Measurements from ENCODE around the gene CASP3. TPM values are rescaled to one million over a fixed set of nuclear protein-coding genes. Genes with fewer than 3 reads are reported as not detected.
A peak's percentile ranks its signal among the peaks of the same experiment; 100 is the strongest.

CASP3 gene
- total RNA-seq (2014; rRNA removed): 11.1 and 13.2 TPM in 2 replicates
- percentile 73 among the genes with signal in this experiment for Bru-seq, nascent RNA
- BruChase-seq, experiment 1, labeled RNA remaining after a 6-hour chase: percentile 77 among the genes with signal in this experiment
- percentile 77 among the genes with signal in this experiment for BruChase-seq, experiment 2, labeled RNA remaining after a 2-hour chase
- long read RNA-seq, transcript CASP3-206 (7 exons, 2,540 nt): major isoform, 20 of 39 reads
- long read RNA-seq, partial matches to known transcripts: 4 of 39 reads
- long read RNA-seq, other reads (novel, unspliced or antisense): 10 of 39 reads

DNA sequence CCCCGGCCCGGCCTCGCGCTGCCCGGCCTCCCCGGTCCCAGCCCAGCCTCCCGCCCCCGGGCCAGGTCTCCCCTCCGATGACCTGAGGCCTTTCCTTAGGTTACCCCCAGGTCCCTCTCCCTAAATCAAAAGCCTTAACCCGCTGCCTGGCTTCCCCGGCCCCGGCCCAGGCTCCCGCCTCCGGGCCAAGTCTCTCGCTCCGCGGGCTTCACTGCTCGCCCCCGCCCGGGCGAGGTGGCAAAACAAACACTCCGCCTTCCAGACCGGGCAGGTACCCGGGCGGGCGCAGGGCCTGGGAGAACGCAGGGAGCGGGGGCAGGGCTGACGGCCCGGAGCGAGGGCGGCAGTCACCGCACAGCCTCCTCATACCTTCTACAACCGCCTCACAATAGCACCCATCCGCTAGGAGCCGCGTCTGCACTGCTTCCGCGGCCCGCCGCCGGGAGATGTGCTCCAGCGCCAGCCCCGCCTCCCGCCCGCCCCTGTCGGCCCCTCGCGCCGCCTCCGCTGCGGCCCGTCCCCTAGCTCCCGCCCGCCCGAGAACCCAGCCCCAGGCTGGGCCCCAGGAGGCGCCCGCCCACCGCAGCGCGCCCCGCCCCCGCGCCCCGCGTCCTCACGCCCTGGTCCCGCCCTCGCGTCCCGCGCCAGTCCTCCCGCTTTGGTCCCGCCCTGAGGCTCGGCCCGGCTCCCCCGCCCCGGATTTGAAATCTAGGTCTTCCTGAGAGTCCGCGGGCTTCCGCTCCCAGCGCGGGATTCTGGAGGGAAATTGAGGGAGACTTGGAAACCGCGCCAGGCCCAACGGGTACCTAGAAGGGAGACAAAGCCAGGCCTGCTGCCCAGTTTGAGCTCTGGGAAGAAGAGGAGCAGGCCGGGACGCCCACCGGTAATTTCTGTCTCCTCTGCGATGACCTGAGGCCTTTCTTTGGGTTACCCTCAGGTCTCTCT is at the start of gene CASP3, which contains the start of gene PRIMPOL:
Gene CASP3, minus strand, starts transcription at position 422 of the 945 bp plus-strand sequence. CDS start 10,994 bp downstream, outside the sequence.
Gene PRIMPOL, plus strand, starts transcription at position 713 of the 945 bp plus-strand sequence. CDS start 7,403 bp downstream, outside the sequence.
- H3K4me1 ChIP-seq (ENCODE audit: insufficient read depth, low read length): peaks cover 21% of the 10 kb centered on the region
- ChIA-PET POLR2A (ENCODE audit: unreplicated experiment) (interaction anchor here (0.6 kb wide), 4 partner anchors 14 to 420 kb away, joined by 3 to 6 read pairs (median 4); no protein-coding TSS in a partner anchor), CTCF (interaction anchor here (1.0 kb wide), 1 partner anchor 96 kb away, joined by 3 read pairs; no protein-coding TSS in a partner anchor)
- H3K9ac ChIP-seq (ENCODE audit: low read length): peak within 1 kb of the TSS; percentile 88
- TF ChIP-seq, protein P1, sequence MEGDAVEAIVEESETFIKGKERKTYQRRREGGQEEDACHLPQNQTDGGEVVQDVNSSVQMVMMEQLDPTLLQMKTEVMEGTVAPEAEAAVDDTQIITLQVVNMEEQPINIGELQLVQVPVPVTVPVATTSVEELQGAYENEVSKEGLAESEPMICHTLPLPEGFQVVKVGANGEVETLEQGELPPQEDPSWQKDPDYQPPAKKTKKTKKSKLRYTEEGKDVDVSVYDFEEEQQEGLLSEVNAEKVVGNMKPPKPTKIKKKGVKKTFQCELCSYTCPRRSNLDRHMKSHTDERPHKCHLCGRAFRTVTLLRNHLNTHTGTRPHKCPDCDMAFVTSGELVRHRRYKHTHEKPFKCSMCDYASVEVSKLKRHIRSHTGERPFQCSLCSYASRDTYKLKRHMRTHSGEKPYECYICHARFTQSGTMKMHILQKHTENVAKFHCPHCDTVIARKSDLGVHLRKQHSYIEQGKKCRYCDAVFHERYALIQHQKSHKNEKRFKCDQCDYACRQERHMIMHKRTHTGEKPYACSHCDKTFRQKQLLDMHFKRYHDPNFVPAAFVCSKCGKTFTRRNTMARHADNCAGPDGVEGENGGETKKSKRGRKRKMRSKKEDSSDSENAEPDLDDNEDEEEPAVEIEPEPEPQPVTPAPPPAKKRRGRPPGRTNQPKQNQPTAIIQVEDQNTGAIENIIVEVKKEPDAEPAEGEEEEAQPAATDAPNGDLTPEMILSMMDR (conservative IDR thresholded peaks at IDR 0.05; ENCODE audit: low read depth, low read length): 0 out of 2 replicates have a peak, but pooled peaks have one; percentile 7
- no peak for TF ChIP-seq EZH2phosphoT487 (IDR thresholded peaks at IDR 0.05; ENCODE audit: borderline replicate concordance, low read length)
- H3K27ac ChIP-seq (ENCODE audit: low read length): peak within 1 kb of the TSS; percentile 57
- no peaks in the 10 kb centered on the region for H3K36me3 ChIP-seq (ENCODE audit: low read depth, low read length)
- no TSS peak for BruUV-seq (replicated peaks)
- DNase-seq: peak; percentile 89
- peak within 1 kb of the TSS; percentile 89 for H2AFZ ChIP-seq (ENCODE audit: low read length)
- ATAC-seq: peak; percentile 82
- peak within 1 kb of the TSS; percentile 90 for H3K4me2 ChIP-seq (ENCODE audit: low read length)
- no peaks in the 10 kb centered on the region for H3K9me3 ChIP-seq (ENCODE audit: low read length)
- H3K9me2 ChIP-seq (replicated peaks; ENCODE audit: low read length): no peaks in the 10 kb centered on the region
- H3K27me3 ChIP-seq (ENCODE audit: low read length): no peaks in the 10 kb centered on the region
- peak within 1 kb of the TSS; percentile 93 for H3K4me3 ChIP-seq (ENCODE audit: low read length)
- H4K20me1 ChIP-seq (ENCODE audit: low read length): no peaks in the 10 kb centered on the region
- peaks cover 54% of the 10 kb centered on the region for H3K79me2 ChIP-seq (ENCODE audit: low read length)
- intact Hi-C loops (cut with micrococcal nuclease): loop anchor here (1.0 to 10.0 kb wide), 6 partner anchors 39 to 384 kb away; partner anchors contain the start of genes CENPU and IRF2
- no peaks in the 10 kb centered on the region for H3F3A ChIP-seq (ENCODE audit: low read length, unreplicated experiment)

DNA sequence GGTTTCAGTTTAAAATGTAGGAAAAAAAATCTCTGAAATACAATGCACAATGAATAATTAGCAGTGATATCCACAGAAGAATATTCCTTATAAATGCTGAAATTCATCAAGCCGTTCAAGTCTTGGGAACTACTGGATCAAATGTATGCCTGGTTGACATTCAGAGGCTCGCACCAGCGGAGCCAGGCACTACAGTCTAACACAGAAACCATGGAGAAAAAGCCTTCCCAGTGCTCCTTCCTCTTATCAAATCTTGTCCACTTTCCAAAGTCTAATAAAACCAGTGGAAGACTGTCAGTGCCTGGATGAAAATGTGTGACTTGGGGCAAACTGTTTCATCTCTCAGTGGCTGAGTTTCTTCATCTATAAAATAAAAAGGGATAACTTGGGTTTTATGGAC is 48.7 kb upstream of the CASP3 start:
- intact Hi-C loops (cut with micrococcal nuclease): no loop called here
- CTCF ChIA-PET: no interaction called here

More for the DNA sequence above, 48.7 kb upstream of the CASP3 start:
- H2AFZ ChIP-seq (ENCODE audit: low read length): no peak overlapping the region
- H3K36me3 ChIP-seq (ENCODE audit: low read depth, low read length): peaks cover 32% of the 10 kb centered on the region
- no peak overlapping the region for H3K9ac ChIP-seq (ENCODE audit: low read length)
- H3K4me2 ChIP-seq (ENCODE audit: low read length): no peak overlapping the region
- no peaks in the 10 kb centered on the region for H3K4me1 ChIP-seq (ENCODE audit: insufficient read depth, low read length)
- no peaks in the 10 kb centered on the region for H3K9me2 ChIP-seq (replicated peaks; ENCODE audit: low read length)
- TF ChIP-seq, protein P1 (conservative IDR thresholded peaks at IDR 0.05; ENCODE audit: low read depth, low read length): no peak
- TF ChIP-seq EZH2 (IDR thresholded peaks at IDR 0.05; ENCODE audit: low read length, unreplicated experiment): no peak
- TF ChIP-seq EZH2phosphoT487 (IDR thresholded peaks at IDR 0.05; ENCODE audit: borderline replicate concordance, low read length): no peak
- no peaks in the 10 kb centered on the region for H4K20me1 ChIP-seq (ENCODE audit: low read length)
- POLR2A ChIA-PET (ENCODE audit: unreplicated experiment): no interaction called here
- no peaks in the 10 kb centered on the region for H3K27me3 ChIP-seq (ENCODE audit: low read length)
- H3K9me3 ChIP-seq (ENCODE audit: low read length): no peaks in the 10 kb centered on the region
- DNase-seq: no peak
- H3K79me2 ChIP-seq (ENCODE audit: low read length): no peaks in the 10 kb centered on the region
- H3F3A ChIP-seq (ENCODE audit: low read length, unreplicated experiment): no peaks in the 10 kb centered on the region
- no peak overlapping the region for H3K4me3 ChIP-seq (ENCODE audit: low read length)
- no peak for ATAC-seq
- no peak overlapping the region for H3K27ac ChIP-seq (ENCODE audit: low read length)
- BruUV-seq (replicated peaks): no TSS peak
